Activated naive CD4-positive, alpha-beta T cell treated with anti-CD3 and anti-CD28 coated beads, Interleukin-2, amount 10 ng/mL, durations not matched to agents 7 days and 5 days (primary cell): ENCODE data around the gene GNL3.
"Not testable (repeated sequence)": the region's sequence is repeated elsewhere in the genome, so short reads cannot be mapped to it uniquely, and the experiment has no call there.

Experiments
- CTCF ChIA-PET: fragments of 350-600 bp; sonication (Branson Sonifier 250); formaldehyde crosslinking; loops from one replicate; lab custom pipeline; 2021; ENCODE audit warnings: antibody characterized with exemption; lab: Charles Lee
- DNase-seq: peaks from one replicate; pipeline ENCODE4 v3.0.0-alpha.2; 2020
- H3K27ac Mint-ChIP-seq: one replicate; pipeline ENCODE4 v1.8.0; 2021; ENCODE audit warnings: mild to moderate bottlenecking, moderate library complexity, mixed read lengths
- H3K27me3 Mint-ChIP-seq: one replicate; pipeline ENCODE4 v1.8.0; 2021; ENCODE audit warnings: mild to moderate bottlenecking, mixed read lengths
- H3K36me3 Mint-ChIP-seq: one replicate; pipeline ENCODE4 v1.8.0; 2021; ENCODE audit warnings: mixed read lengths
- H3K4me1 Mint-ChIP-seq: one replicate; pipeline ENCODE4 v1.8.0; 2021; ENCODE audit warnings: mixed read lengths
- H3K4me3 Mint-ChIP-seq: one replicate; pipeline ENCODE4 v1.8.0; 2021; ENCODE audit warnings: mild to moderate bottlenecking, moderate library complexity, mixed read lengths
- H3K9me3 Mint-ChIP-seq: one replicate; pipeline ENCODE4 v1.8.0; 2021; ENCODE audit warnings: mixed read lengths

The GNL3 gene, protein sequence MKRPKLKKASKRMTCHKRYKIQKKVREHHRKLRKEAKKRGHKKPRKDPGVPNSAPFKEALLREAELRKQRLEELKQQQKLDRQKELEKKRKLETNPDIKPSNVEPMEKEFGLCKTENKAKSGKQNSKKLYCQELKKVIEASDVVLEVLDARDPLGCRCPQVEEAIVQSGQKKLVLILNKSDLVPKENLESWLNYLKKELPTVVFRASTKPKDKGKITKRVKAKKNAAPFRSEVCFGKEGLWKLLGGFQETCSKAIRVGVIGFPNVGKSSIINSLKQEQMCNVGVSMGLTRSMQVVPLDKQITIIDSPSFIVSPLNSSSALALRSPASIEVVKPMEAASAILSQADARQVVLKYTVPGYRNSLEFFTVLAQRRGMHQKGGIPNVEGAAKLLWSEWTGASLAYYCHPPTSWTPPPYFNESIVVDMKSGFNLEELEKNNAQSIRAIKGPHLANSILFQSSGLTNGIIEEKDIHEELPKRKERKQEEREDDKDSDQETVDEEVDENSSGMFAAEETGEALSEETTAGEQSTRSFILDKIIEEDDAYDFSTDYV

GRCh38 chr3:52685709-52686691 is at the start of gene GNL3, which contains the start of gene PBRM1:
GNL3 (plus strand) TSS chr3:52686032; CDS start chr3:52686093, 61 bp downstream.
PBRM1 (minus strand) TSS chr3:52685913.
- CTCF ChIA-PET, result no interaction called here
- peaks cover 56% of the 10 kb centered on the region for H3K36me3 Mint-ChIP-seq
- H3K4me3 Mint-ChIP-seq, result peak within 1 kb of the TSS; percentile 89
- peak within 1 kb of the TSS; percentile 97 for H3K27ac Mint-ChIP-seq
- no peaks in the 10 kb centered on the region for H3K9me3 Mint-ChIP-seq
- peaks cover 68% of the 10 kb centered on the region for H3K4me1 Mint-ChIP-seq
- DNase-seq, result peak; percentile 94
- H3K27me3 Mint-ChIP-seq, result no peaks in the 10 kb centered on the region

DNA sequence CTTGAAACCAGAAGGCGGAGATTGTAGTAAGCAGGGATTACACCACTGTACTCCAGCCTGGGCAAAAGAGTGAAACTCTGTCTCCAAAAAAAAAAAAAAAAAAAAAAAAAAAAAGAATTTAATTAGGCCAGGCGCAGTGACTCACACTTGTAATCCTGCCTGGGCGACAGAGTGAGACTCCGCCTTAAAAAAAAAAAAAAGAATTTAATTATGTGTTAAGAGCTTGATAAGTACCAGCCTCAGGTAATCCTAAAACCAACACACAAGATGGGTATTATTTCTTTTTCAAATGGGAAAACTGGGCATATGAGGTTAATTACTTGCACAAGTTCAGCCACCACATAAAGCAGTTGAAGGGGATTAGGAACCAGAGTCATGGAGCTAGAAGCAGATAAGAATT is 49.2 kb upstream of the GNL3 start:
- no peaks in the 10 kb centered on the region for H3K27me3 Mint-ChIP-seq
- DNase-seq, result no peak

DNA sequence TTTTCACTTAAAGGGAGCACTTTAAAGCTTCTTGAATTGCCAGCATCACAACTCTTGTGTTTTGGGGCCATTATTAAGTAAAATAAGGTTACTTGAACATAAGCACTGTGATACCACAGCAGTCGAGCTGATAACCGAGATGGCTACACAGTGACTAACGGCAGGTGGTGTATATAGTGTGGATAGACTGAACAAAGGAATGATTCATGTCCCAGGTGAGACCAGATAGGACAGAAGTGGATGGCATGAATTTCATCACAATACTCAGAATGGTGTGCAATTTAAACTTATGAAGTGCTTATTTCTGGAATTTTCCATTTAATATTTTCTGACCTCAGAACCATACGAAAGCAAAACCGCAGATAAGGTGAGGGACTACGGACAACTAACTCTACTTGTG is 40.3 kb upstream of the GNL3 start:
- H3K4me1 Mint-ChIP-seq, result peaks cover 3% of the 10 kb centered on the region
- H3K27ac Mint-ChIP-seq, result peak overlapping the region; percentile 11
- H3K27me3 Mint-ChIP-seq, result no peaks in the 10 kb centered on the region
- H3K9me3 Mint-ChIP-seq, result no peaks in the 10 kb centered on the region
- peaks cover 55% of the 10 kb centered on the region for H3K36me3 Mint-ChIP-seq
- DNase-seq, result no peak
- H3K4me3 Mint-ChIP-seq, result no peak overlapping the region
- CTCF ChIA-PET, result no interaction called here

More for the DNA sequence above, 49.2 kb upstream of the GNL3 start:
- Mint-ChIP-seq H3K27ac (no peak overlapping the region), H3K4me1 (no peaks in the 10 kb centered on the region), H3K36me3 (peaks cover 45% of the 10 kb centered on the region), H3K4me3 (no peak overlapping the region), H3K9me3 (no peaks in the 10 kb centered on the region)
- CTCF ChIA-PET, result no interaction called here

DNA sequence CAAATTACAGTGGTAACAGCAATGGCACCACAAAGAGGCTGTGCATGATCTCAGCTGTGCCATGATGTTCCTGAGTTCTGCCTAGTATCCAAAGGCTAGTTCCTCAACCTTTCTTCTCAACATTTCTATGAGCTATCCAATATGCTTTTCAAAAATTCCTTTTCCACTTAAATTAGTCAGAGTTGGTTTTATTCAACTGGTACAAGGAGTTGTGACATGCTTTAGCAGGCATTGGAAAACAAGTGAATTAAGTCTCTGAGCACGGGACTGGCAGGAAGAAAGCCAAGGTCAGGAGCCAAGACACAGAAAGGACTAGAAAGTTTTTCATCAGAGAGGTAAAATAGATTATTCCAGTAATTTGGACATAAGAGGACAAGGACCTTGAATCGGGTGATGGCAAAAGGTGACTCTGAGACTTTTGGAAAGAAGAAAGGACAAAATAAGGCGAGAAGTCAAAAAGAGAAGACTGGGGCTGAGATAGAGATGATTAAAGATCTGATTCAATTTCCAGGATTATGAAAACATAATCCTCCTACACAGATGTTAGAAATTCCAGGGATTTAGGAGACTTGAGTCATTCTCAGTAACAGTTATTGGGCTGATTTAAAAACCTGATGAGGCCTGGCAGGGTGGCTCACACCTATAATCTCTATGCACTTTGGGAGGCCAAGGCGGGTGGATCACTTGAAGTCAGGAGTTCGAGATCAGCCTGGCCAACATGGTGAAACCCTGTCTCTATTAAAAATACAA is 36.2 kb upstream of the GNL3 start:
- Mint-ChIP-seq H3K4me3 (no peak overlapping the region), H3K27me3 (no peaks in the 10 kb centered on the region), H3K9me3 (no peaks in the 10 kb centered on the region), H3K27ac (peak overlapping the region; percentile 5), H3K4me1 (peaks cover 3% of the 10 kb centered on the region), H3K36me3 (peaks cover 47% of the 10 kb centered on the region)
- CTCF ChIA-PET, result interaction anchor here (1.0 kb wide), 1 partner anchor 26 kb away, joined by 4 read pairs; no protein-coding TSS in a partner anchor
- no peak for DNase-seq

GRCh38 chr3:52650439-52650838 is 35.4 kb upstream of the GNL3 start:
- no peak overlapping the region for H3K4me3 Mint-ChIP-seq
- no peaks in the 10 kb centered on the region for H3K9me3 Mint-ChIP-seq
- H3K27me3 Mint-ChIP-seq, result no peaks in the 10 kb centered on the region
- CTCF ChIA-PET, result no interaction called here
- H3K36me3 Mint-ChIP-seq, result peaks cover 44% of the 10 kb centered on the region
- peak overlapping the region; percentile 37 for H3K27ac Mint-ChIP-seq
- H3K4me1 Mint-ChIP-seq, result peaks cover 3% of the 10 kb centered on the region
- no peak for DNase-seq

- H3K4me1 Mint-ChIP-seq, result peaks cover 3% of the 10 kb centered on the region
- H3K36me3 Mint-ChIP-seq, result peaks cover 48% of the 10 kb centered on the region
- no peaks in the 10 kb centered on the region for H3K9me3 Mint-ChIP-seq
- H3K27me3 Mint-ChIP-seq, result no peaks in the 10 kb centered on the region
- CTCF ChIA-PET, result interaction anchor here (0.9 kb wide), 1 partner anchor 180 kb away, joined by 4 read pairs; no protein-coding TSS in a partner anchor
- no peak overlapping the region for H3K4me3 Mint-ChIP-seq
- no peak for DNase-seq
- no peak overlapping the region for H3K27ac Mint-ChIP-seq
These were observed 34.2 kb upstream of the GNL3 start for GRCh38 chr3:52651592-52651991.

- no peaks in the 10 kb centered on the region for H3K9me3 Mint-ChIP-seq
- H3K4me3 Mint-ChIP-seq, result no peak overlapping the region
- H3K27me3 Mint-ChIP-seq, result no peaks in the 10 kb centered on the region
- H3K36me3 Mint-ChIP-seq, result peaks cover 37% of the 10 kb centered on the region
- DNase-seq, result no peak
- CTCF ChIA-PET, result no interaction called here
- no peaks in the 10 kb centered on the region for H3K4me1 Mint-ChIP-seq
- H3K27ac Mint-ChIP-seq, result no peak overlapping the region
These were observed 29.9 kb upstream of the GNL3 start for GRCh38 chr3:52655895-52656294.

DNA sequence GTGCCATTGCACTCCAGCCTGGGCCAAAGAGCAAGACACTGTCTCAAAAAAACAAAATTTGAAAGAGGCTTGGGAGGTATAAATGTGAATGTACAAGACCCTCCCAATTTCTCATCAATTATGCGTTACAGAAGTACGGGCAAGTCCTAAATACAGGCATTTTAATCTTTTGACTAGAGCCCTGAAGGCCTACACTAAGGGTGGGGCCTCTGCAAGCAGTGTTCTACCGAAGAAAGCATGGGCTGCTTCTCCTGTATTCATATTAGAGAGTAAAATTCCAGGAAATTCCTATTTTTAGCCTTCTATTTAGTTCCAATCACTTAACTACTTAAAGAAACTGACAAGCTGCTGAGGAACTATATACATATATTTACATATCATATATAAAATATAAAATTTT is 25.8 kb upstream of the GNL3 start:
- CTCF ChIA-PET, result interaction anchor here (0.8 kb wide), 1 partner anchor 124 kb away, joined by 3 read pairs; the partner anchor contains the start of gene UQCC5
- peaks cover 56% of the 10 kb centered on the region for H3K36me3 Mint-ChIP-seq

GRCh38 chr3:52663098-52663497 is 22.7 kb upstream of the GNL3 start:
- Mint-ChIP-seq H3K36me3 (peaks cover 48% of the 10 kb centered on the region), H3K4me3 (no peak overlapping the region), H3K27me3 (no peaks in the 10 kb centered on the region), H3K4me1 (no peaks in the 10 kb centered on the region), H3K27ac (no peak overlapping the region), H3K9me3 (no peaks in the 10 kb centered on the region)
- CTCF ChIA-PET, result interaction anchor here (0.7 kb wide), 1 partner anchor 37 kb away, joined by 3 read pairs; no protein-coding TSS in a partner anchor
- no peak for DNase-seq

More for the DNA sequence above, 25.8 kb upstream of the GNL3 start:
- no peaks in the 10 kb centered on the region for H3K9me3 Mint-ChIP-seq
- DNase-seq, result no peak
- H3K4me3 Mint-ChIP-seq, result no peak overlapping the region
- H3K27me3 Mint-ChIP-seq, result no peaks in the 10 kb centered on the region
- H3K27ac Mint-ChIP-seq, result no peak overlapping the region
- no peaks in the 10 kb centered on the region for H3K4me1 Mint-ChIP-seq

GRCh38 chr3:52670621-52671521 is 15.0 kb upstream of the GNL3 start:
- CTCF ChIA-PET, result no interaction called here
- Mint-ChIP-seq H3K4me1 (peaks cover 19% of the 10 kb centered on the region), H3K27me3 (no peaks in the 10 kb centered on the region), H3K9me3 (no peaks in the 10 kb centered on the region), H3K27ac (peak overlapping the region; percentile 2), H3K36me3 (peaks cover 49% of the 10 kb centered on the region), H3K4me3 (no peak overlapping the region)
- DNase-seq, result no peak

- Mint-ChIP-seq H3K27me3 (no peaks in the 10 kb centered on the region), H3K36me3 (peaks cover 51% of the 10 kb centered on the region)
These were observed 14.2 kb upstream of the GNL3 start for GRCh38 chr3:52671676-52672075.

GRCh38 chr3:52676201-52676600 is 9.6 kb upstream of the GNL3 start:
- H3K27ac Mint-ChIP-seq, CTCF ChIA-PET, H3K9me3 Mint-ChIP-seq, DNase-seq, H3K4me3 Mint-ChIP-seq, H3K27me3 Mint-ChIP-seq: not testable (repeated sequence)
- Mint-ChIP-seq H3K4me1 (peaks cover 17% of the 10 kb centered on the region), H3K36me3 (peaks cover 60% of the 10 kb centered on the region)

More at GRCh38 chr3:52671676-52672075, 14.2 kb upstream of the GNL3 start:
- Mint-ChIP-seq H3K27ac (no peak overlapping the region), H3K9me3 (no peaks in the 10 kb centered on the region), H3K4me3 (no peak overlapping the region), H3K4me1 (peaks cover 19% of the 10 kb centered on the region)
- CTCF ChIA-PET, result no interaction called here
- DNase-seq, result no peak
